ENCODE measurements around the gene ADGRG4. TPM values are rescaled to one million over a fixed set of nuclear protein-coding genes. Genes with fewer than 3 reads are reported as not detected.

Gene ADGRG4
- total and polyA plus RNA-seq, 2 of the 8 experiments (the other 6 are each of a cell fraction or from before 2014, with no cell fraction given), result not detected

DNA sequence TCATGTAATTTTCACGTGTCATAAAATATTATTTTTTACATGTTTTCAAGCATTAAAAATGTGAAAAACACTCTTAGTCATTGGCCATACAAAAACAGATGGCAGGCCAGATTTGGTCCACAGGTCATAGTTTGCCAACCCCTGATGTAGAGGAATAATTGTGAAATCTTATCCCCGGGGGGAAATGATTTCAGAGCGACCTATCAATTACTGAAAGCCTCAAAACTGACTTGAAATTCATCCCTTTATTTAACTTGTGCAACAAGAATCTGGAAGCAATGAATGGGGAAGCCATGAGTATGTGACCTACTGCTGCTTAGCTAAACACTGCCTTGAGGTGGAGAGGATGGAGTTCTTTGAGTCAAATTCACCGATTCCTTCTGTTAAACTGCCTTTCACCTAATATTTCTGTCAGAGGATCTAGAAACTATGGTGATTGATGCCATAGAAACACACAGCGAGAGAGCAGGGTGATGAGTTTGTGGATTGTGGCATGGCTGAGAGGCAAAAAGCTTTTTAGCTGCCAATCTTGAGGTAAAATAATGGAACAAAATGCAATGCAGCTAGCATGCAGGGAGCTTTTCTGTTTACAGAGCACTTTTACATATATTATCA lies 156.6 kb downstream of the ADGRG4 start:
- no peaks in the 10 kb centered on the region for H3K9me3 ChIP-seq (ENCODE audit: insufficient read depth in 2 of 2, low read depth in 1 of 2, low read length in 1 of 2)
- no peak overlapping the region for H4K8ac ChIP-seq (ENCODE audit: extremely low read depth, insufficient read depth, low read length)
- H3K27ac ChIP-seq (ENCODE audit: low read depth, low read length), result no peak overlapping the region
- H3K4me3 ChIP-seq (ENCODE audit: extremely low read depth in 1 of 4, insufficient read depth in 2 of 4, low read depth in 3 of 4, low read length in 4 of 4), result no peak overlapping the region
- H3K79me2 ChIP-seq (ENCODE audit: control insufficient read depth in 1 of 2, insufficient read depth in 2 of 2, low read length in 2 of 2), result no peaks in the 10 kb centered on the region
- H3K79me1 ChIP-seq (ENCODE audit: low read depth, low read length), result no peaks in the 10 kb centered on the region
- H3K36me3 ChIP-seq (ENCODE audit: control insufficient read depth in 2 of 4, insufficient read depth in 4 of 4, low read length in 3 of 4), result no peaks in the 10 kb centered on the region
- no peak overlapping the region for H3K9ac ChIP-seq (replicated peaks in 1 of 4; ENCODE audit: extremely low read depth in 1 of 4, low read depth in 3 of 4, low read length in 3 of 4)
- ChIA-PET POLR2A (ENCODE audit: partially characterized antibody) (no interaction called here), CTCF (ENCODE audit: partially characterized antibody) (no interaction called here)
- FAIRE-seq (no peak), DNase-seq (ENCODE audit: low read depth in 1 of 2, low spot score in 2 of 2) (no peak)
- no peaks in the 10 kb centered on the region for H4K20me1 ChIP-seq (replicated peaks in 1 of 2; ENCODE audit: control insufficient read depth in 1 of 2, insufficient read depth in 2 of 2, low read length in 2 of 2)
- H2BK120ac ChIP-seq (replicated peaks; ENCODE audit: low read depth, low read length), result no peak overlapping the region
- no peak for TF ChIP-seq RBBP5 (IDR thresholded peaks at IDR 0.05; ENCODE audit: borderline replicate concordance, low read depth, low read length)
- TF ChIP-seq KDM5A (IDR thresholded peaks at IDR 0.05; ENCODE audit: low read length), result no peak
- TF ChIP-seq CHD2 (IDR thresholded peaks at IDR 0.05; ENCODE audit: low read length), result no peak
- no peak for TF ChIP-seq NANOG (IDR thresholded peaks at IDR 0.05; ENCODE audit: insufficient read depth, low read depth, low read length, poor library complexity, severe bottlenecking)
- no peak for TF ChIP-seq RNF2 (IDR thresholded peaks at IDR 0.05; ENCODE audit: borderline replicate concordance, low read depth, low read length, missing control alignments, poor library complexity, severe bottlenecking)
- no peak overlapping the region for H2BK15ac ChIP-seq (ENCODE audit: low read length)
- H4K5ac ChIP-seq (ENCODE audit: insufficient read length, low read depth, low read length), result no peak overlapping the region
- H3K4ac ChIP-seq (replicated peaks; ENCODE audit: insufficient read length, low read depth, low read length), result no peak overlapping the region
- no peak overlapping the region for H2BK12ac ChIP-seq (ENCODE audit: low read depth, low read length)
- H3K27me3 ChIP-seq (replicated peaks in 1 of 4; ENCODE audit: control insufficient read depth in 3 of 4, extremely low read depth in 1 of 4, insufficient read depth in 3 of 4, low read length in 3 of 4), result no peaks in the 10 kb centered on the region
- no peak overlapping the region for H2BK20ac ChIP-seq (ENCODE audit: low read length)
- no peak overlapping the region for H3K23ac ChIP-seq (ENCODE audit: insufficient read length)
- no peak overlapping the region for H4K91ac ChIP-seq (replicated peaks; ENCODE audit: insufficient read length, low read length)
- no peak overlapping the region for H3K56ac ChIP-seq (replicated peaks; ENCODE audit: insufficient read length, low read depth, low read length)
- WGBS, 2 experiments (ENCODE audit: extremely low coverage in 1 of 2, insufficient coverage in 1 of 2, insufficient read length in 1 of 2, insufficient replicate concordance in 2 of 2, low coverage in 1 of 2, low lambda C conversion rate in 2 of 2, missing lambda C conversion rate in 1 of 2), result 77% methylated on average over 5 of the region's 5 CpGs; no CpG with 5 or more reads in 1 of the 2 experiments
- no peaks in the 10 kb centered on the region for H3K23me2 ChIP-seq (ENCODE audit: low read depth, low read length)
- H3K14ac ChIP-seq (ENCODE audit: insufficient read length), result no peak overlapping the region
- H2AK5ac ChIP-seq (ENCODE audit: low read depth, low read length), result no peak overlapping the region
- H2BK5ac ChIP-seq (ENCODE audit: low read depth, low read length), result no peak overlapping the region
- no peak overlapping the region for H3K4me2 ChIP-seq (ENCODE audit: insufficient read depth in 1 of 2, low read depth in 2 of 2, low read length in 2 of 2)
- no peak overlapping the region for H3K18ac ChIP-seq (ENCODE audit: extremely low read depth, low read length)
- H2AFZ ChIP-seq (ENCODE audit: low read length), result no peak overlapping the region
- H3K4me1 ChIP-seq (replicated peaks in 1 of 4; ENCODE audit: control insufficient read depth in 3 of 4, insufficient read depth in 4 of 4, low read length in 3 of 4), result no peaks in the 10 kb centered on the region
